SU-DHL-6 (cell line): ENCODE data around the gene OSBPL6.

Source experiments
- EZH2phosphoT487 ChIP-seq: fragments of 200-600 bp; sonication (generic), shearing (Covaris generic); conservative IDR thresholded peaks from 2 replicates; pipeline ENCODE4 v1.6.1; 2018; ENCODE audit warnings: mild to moderate bottlenecking, antibody characterized with exemption, low read length, moderate library complexity, mixed read lengths
- TF ChIP-seq, protein P1 (sequence below): fragments of 200-600 bp; sonication (generic); IDR thresholded peaks from one replicate; pipeline ENCODE4 v1.5.1; 2017; ENCODE audit warnings: antibody characterized with exemption, mild to moderate bottlenecking, low read length, moderate library complexity; ENCODE audit not compliant: insufficient read depth, poor library complexity, severe bottlenecking

GRCh38 chr2:178328037-178328436, 133.7 kb downstream of the OSBPL6 start:
- TF ChIP-seq, protein P1, sequence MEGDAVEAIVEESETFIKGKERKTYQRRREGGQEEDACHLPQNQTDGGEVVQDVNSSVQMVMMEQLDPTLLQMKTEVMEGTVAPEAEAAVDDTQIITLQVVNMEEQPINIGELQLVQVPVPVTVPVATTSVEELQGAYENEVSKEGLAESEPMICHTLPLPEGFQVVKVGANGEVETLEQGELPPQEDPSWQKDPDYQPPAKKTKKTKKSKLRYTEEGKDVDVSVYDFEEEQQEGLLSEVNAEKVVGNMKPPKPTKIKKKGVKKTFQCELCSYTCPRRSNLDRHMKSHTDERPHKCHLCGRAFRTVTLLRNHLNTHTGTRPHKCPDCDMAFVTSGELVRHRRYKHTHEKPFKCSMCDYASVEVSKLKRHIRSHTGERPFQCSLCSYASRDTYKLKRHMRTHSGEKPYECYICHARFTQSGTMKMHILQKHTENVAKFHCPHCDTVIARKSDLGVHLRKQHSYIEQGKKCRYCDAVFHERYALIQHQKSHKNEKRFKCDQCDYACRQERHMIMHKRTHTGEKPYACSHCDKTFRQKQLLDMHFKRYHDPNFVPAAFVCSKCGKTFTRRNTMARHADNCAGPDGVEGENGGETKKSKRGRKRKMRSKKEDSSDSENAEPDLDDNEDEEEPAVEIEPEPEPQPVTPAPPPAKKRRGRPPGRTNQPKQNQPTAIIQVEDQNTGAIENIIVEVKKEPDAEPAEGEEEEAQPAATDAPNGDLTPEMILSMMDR, result no peak
- TF ChIP-seq EZH2phosphoT487, result no peak
